OCI-LY3 (cell line): Measurements from ENCODE around the gene POLDIP3.

Experiments used
- H2AFZ ChIP-seq: fragments of 200-600, 300-600 bp; shearing (Covaris generic); 2 replicates; pipeline ENCODE4 v1.6.0; 2014; ENCODE audit warnings: antibody characterized with exemption, low read depth, low read length
- H3K27ac ChIP-seq: fragments of 200-600, 300-600 bp; sonication (generic); 2 replicates; pipeline ENCODE4 v1.5.1; 2014; ENCODE audit warnings: mild to moderate bottlenecking, low read length, moderate library complexity, mixed read lengths
- H3K27me3 ChIP-seq: fragments of 200-600, 300-600 bp; sonication (generic); 2 replicates; pipeline ENCODE4 v1.6.1; 2014; ENCODE audit warnings: low read depth, low read length, mixed read lengths
- H3K36me3 ChIP-seq: fragments of 200-600, 300-600 bp; sonication (generic); replicated peaks from 2 replicates; pipeline ENCODE3; 2014; ENCODE audit warnings: low read depth, low read length, mixed read lengths
- H3K4me1 ChIP-seq: fragments of 300-600, 200-600 bp; sonication (generic); 2 replicates; pipeline ENCODE4 v1.6.1; 2014; ENCODE audit warnings: low read length, mixed read lengths
- H3K4me2 ChIP-seq: fragments of 200-600, 300-600 bp; sonication (generic); 2 replicates; pipeline ENCODE4 v1.6.1; 2014; ENCODE audit warnings: low read length, mixed read lengths
- H3K4me3 ChIP-seq: fragments of 300-600, 200-600 bp; sonication (generic); 2 replicates; pipeline ENCODE4 v1.5.1; 2014; ENCODE audit warnings: antibody characterized with exemption, mild to moderate bottlenecking, low read length, moderate library complexity
- H3K79me2 ChIP-seq: fragments of 300-600, 200-600 bp; shearing (Covaris generic); 2 replicates; pipeline ENCODE4 v1.6.1; 2014; ENCODE audit warnings: mild to moderate bottlenecking, low read length, mixed read lengths
- H3K9ac ChIP-seq: fragments of 300-600, 200-600 bp; shearing (Covaris generic); 2 replicates; pipeline ENCODE4 v1.6.0; 2014; ENCODE audit warnings: mild to moderate bottlenecking, low read length, moderate library complexity
- H3K9me3 ChIP-seq: fragments of 200-600, 300-600 bp; shearing (Covaris generic); 2 replicates; pipeline ENCODE4 v1.6.1; 2014; ENCODE audit warnings: low read length, mixed read lengths; ENCODE audit not compliant: insufficient read depth
- H4K20me1 ChIP-seq: fragments of 200-600, 300-600 bp; sonication (generic); 2 replicates; pipeline ENCODE4 v1.6.1; 2016; ENCODE audit warnings: low read length, mixed read lengths; ENCODE audit not compliant: insufficient read depth
- CTCF ChIP-seq: fragments of 200-600, 300-600 bp; sonication (generic); IDR thresholded peaks from 2 replicates; pipeline ENCODE4 v1.5.1; 2014; ENCODE audit warnings: antibody characterized with exemption, low read length, low read depth
- EZH2phosphoT487 ChIP-seq: fragments of 200-600 bp; shearing (Covaris generic); IDR thresholded peaks from 2 replicates; pipeline ENCODE4 v1.6.1; 2018; ENCODE audit warnings: antibody characterized with exemption, mixed run types, low read depth

POLDIP3 gene

GRCh38 chr22:42630211-42630610 lies 15.5 kb upstream of the POLDIP3 start:
- Histone ChIP-seq H3K4me3 (no peak overlapping the region), H3K79me2 (no peaks in the 10 kb centered on the region), H3K36me3 (peaks cover 47% of the 10 kb centered on the region), H4K20me1 (no peaks in the 10 kb centered on the region), H3K27me3 (no peaks in the 10 kb centered on the region), H2AFZ (no peak overlapping the region), H3K9me3 (no peaks in the 10 kb centered on the region), H3K4me2 (no peak overlapping the region), H3K27ac (no peak overlapping the region), H3K9ac (no peak overlapping the region), H3K4me1 (no peaks in the 10 kb centered on the region)
- TF ChIP-seq EZH2phosphoT487 (no peak), CTCF (no peak)

GRCh38 chr22:42627981-42628380 lies 13.3 kb upstream of the POLDIP3 start:
- TF ChIP-seq EZH2phosphoT487 (no peak), CTCF (no peak)
- Histone ChIP-seq H3K4me2 (no peak overlapping the region), H4K20me1 (no peaks in the 10 kb centered on the region), H2AFZ (no peak overlapping the region), H3K9me3 (no peaks in the 10 kb centered on the region), H3K4me3 (no peak overlapping the region), H3K9ac (no peak overlapping the region), H3K79me2 (no peaks in the 10 kb centered on the region), H3K27ac (no peak overlapping the region), H3K36me3 (peaks cover 55% of the 10 kb centered on the region), H3K4me1 (peaks cover 8% of the 10 kb centered on the region), H3K27me3 (no peaks in the 10 kb centered on the region)

GRCh38 chr22:42626951-42627625 lies 12.4 kb upstream of the POLDIP3 start:
- H4K20me1 ChIP-seq: no peaks in the 10 kb centered on the region
- no peak overlapping the region for H3K4me3 ChIP-seq
- H3K27me3 ChIP-seq: no peaks in the 10 kb centered on the region
- H3K79me2 ChIP-seq: no peaks in the 10 kb centered on the region
- no peaks in the 10 kb centered on the region for H3K9me3 ChIP-seq
- H3K4me1 ChIP-seq: peaks cover 8% of the 10 kb centered on the region
- no peak overlapping the region for H2AFZ ChIP-seq
- H3K36me3 ChIP-seq: peaks cover 55% of the 10 kb centered on the region
- TF ChIP-seq EZH2phosphoT487 (no peak), CTCF (no peak)
- no peak overlapping the region for H3K27ac ChIP-seq
- H3K9ac ChIP-seq: no peak overlapping the region
- H3K4me2 ChIP-seq: no peak overlapping the region

GRCh38 chr22:42626431-42626830 lies 11.7 kb upstream of the POLDIP3 start:
- no peak overlapping the region for H3K27ac ChIP-seq
- H3K9me3 ChIP-seq: no peaks in the 10 kb centered on the region
- no peak overlapping the region for H2AFZ ChIP-seq
- H3K27me3 ChIP-seq: no peaks in the 10 kb centered on the region
- no peak overlapping the region for H3K4me2 ChIP-seq
- H3K36me3 ChIP-seq: peaks cover 50% of the 10 kb centered on the region
- H4K20me1 ChIP-seq: no peaks in the 10 kb centered on the region
- no peak overlapping the region for H3K9ac ChIP-seq
- H3K79me2 ChIP-seq: no peaks in the 10 kb centered on the region
- no peak overlapping the region for H3K4me3 ChIP-seq
- H3K4me1 ChIP-seq: peaks cover 8% of the 10 kb centered on the region
- TF ChIP-seq EZH2phosphoT487 (no peak), CTCF (no peak)
